ENCODE measurements around the gene FAF1.

FAF1 gene

GRCh38 chr1:50421768-50422674 lies 538.0 kb downstream of the FAF1 start:
- DNase-seq: no peak

DNA sequence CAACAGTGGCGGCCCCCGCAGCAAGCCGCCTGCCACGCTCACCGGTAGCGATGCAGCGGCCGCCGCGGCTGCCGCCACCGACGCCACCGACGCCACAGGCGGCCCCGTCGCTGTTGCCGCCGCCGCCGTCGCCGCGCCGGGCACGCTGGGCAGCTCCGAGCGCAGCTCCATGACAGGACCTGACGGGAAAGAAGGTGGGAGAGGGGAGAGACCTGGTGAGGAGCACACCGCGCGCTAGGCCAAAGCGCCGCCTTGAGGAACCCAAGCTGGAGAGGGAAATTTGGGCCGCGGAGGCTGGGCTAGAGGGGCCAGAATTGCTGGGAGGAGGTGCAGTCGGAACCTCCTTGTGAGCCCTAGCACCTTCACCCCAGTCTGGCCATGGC lies 538.7 kb downstream of the FAF1 start:
- DNase-seq: no peak

DNA sequence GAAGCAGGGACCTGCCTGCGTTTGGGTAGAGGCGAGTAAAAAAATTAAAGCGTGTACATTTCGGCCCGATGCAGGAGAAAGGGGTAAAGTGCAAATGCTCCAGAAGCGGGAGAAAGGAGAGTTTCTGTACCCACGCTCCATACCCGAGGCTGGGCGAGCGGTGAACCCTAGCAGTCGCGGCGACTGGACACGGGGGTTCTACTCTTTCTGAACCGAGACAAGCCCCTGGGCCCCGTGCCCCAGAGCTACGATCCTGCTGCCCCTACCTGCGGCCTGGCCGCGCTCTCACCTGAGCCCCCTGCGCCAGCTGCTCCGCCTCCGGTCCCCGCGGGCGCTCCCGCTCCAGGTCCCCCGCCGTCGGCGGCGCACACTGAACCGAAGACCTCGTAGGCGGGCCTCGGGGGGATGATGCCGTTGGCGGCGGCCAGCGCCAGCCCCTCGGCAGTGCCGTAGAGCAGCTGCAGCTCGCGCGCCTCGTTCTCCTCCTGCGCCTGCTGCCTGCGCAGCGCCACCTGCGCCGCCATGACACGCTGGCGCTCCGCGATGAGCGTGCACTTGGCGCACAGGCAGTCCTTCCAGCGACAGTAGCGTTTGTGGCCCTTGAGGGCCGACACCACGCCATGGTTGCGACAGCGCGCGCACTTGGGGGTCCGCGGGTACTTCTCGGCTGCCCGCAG lies 539.2 kb downstream of the FAF1 start:
- DNase-seq: no peak

- no peak for DNase-seq
These were observed 540.0 kb downstream of the FAF1 start for GRCh38 chr1:50419907-50420677.

DNA sequence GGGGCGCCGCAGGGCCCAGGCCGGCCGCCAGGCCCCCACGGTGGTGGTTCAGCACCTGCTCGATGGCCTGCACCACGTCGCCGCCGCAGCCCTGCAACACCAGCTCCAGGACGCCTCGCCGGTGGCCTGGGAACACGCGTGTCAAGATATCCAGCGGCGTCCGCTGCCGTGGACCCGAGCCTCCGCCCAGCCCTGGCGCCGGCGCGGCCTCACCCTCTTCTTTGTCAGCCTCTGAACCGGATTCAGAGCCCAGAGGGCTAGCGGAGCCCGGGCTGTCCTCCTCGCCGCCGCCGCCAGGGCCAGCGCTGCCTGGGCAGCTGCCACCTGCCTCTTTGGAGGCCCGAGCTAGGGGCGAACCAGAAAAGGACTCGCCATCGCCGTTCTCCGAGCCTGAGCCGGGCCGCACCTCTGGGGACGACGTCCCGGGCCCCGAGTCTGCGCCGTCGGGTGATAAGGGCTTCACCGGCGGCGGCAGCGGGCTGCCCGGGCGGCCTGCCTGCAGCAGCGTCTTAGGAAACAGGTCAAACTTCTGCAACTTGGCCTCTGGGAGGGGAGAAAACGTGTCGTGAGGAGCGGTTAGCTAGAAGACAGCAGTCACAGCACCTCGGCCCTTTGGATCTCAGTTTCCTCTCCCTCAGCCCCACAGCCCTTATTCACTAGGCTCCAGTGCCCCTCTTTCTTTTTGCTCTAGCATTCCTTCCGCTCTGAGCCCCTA lies 540.7 kb downstream of the FAF1 start:
- DNase-seq: no peak

- DNase-seq: no peak
These were observed 541.4 kb downstream of the FAF1 start for GRCh38 chr1:50418600-50419109.

GRCh38 chr1:50417946-50418599 lies 542.0 kb downstream of the FAF1 start:
- no peak for DNase-seq

DNA sequence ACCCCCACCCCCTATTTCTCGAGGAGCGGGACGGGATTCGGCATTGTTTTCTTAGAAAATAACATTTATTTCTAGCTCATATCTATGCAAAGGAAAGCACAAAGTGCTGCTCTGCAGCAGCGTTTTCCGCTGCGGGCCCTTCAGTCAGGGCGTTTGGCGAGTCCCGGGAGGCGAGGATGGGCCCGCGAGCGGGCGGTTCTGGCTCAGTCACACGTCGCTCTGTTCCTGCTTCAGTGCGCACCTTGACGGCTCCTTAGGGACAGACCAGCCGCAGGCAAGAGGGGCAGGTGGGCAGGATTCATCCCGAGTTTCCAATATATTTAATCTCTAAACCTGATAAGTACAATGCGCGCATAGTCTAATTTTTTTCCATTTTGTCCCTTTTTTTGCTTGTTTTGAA lies 542.6 kb downstream of the FAF1 start:
- no peak for DNase-seq

- no peak for DNase-seq
These were observed 543.3 kb downstream of the FAF1 start for GRCh38 chr1:50416553-50417453.

- DNase-seq: no peak
These were observed 543.9 kb downstream of the FAF1 start for GRCh38 chr1:50416150-50416527.

DNA sequence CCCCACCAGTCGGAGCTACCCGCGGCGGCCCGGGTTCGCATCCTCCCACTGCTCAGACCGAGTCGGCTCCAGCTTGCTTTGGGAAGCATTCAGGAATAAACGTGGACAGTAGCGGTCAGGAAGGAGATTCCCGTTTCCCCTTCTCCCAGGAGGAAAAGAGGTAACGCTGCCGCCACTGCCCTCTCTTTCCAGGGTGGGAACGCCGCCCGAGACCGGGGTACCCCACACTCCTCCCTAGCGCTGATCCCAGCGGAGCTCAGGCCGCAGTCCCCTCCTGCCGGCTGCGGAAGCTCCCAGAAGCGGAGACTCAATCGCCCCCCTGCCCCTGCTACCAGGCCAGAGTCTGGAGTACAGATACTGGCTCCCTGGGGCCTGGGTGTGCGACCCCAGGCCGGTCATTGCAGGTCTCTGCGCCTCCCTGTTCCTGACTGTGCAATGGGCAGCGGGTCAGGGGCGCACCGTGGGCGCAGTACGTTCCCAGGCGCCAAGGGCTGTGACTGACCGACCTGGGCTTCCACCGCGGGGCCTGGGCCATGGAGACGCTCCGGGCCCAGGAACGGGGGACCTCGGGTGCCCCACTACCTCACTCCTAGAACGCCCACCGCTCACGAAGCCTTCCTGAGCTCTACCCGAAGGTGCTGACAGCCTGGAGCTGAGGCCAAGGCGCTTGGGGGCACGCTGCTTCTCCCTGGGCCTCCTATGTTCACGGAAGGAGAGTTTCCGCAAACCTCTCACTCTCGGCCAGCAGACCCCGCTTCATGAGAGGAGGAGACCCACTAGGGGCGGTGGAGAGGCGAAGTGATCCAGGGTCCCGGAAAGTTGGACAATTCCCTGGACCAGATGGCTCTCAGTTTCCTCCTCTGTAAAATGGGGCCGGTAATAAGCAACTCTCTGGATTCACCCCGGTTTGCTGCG lies 544.6 kb downstream of the FAF1 start:
- DNase-seq: no peak

DNA sequence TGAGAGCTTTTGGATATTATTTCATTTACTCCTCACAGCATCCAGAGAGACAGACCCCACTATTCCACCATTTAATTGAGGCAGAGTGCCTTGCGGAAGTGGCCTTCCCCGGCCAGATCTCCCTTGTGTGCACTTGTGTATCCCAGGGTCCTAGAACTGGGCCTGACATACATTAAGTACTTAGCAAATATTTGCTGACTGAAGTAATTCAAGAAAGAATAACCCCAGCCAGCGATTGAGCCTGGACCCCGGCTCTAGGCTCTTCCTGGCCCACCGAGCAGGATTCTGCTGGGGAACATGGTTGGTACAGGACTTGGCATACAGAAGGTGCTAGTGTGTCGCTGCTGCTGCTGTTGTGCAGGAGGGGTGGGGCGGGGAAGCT lies 545.2 kb downstream of the FAF1 start:
- DNase-seq: no peak

- no peak for DNase-seq
These were observed 547.1 kb downstream of the FAF1 start for GRCh38 chr1:50412813-50413476.

DNA sequence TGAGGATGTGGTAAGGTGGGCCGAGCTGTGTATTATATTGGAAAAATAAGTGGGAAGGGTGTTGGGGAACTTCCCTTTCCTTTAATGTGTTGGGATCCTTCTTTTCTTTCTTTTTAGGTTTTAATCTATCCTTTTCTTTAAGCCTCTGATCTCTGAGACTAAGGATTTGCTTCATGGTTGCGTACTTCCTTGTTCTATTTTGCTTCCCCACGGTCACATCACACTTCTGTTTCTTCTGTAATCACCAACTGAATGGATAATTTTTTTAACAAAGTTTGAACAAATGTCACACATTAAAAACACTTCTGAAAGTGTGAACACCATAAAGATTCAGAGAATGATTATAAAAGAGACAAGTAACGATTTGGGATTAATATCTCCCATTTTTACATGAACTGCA lies 554.3 kb downstream of the FAF1 start:
- no peak for DNase-seq

GRCh38 chr1:50393522-50394120 lies 566.4 kb downstream of the FAF1 start:
- no peak for DNase-seq
